HL-60 (cell line): ENCODE results near the gene TOP1.

Experiments
- CTCF ChIP-seq: IDR thresholded peaks from one replicate; pipeline ENCODE4 v1.5.1; 2011; ENCODE audit warnings: low read length, control low read depth, inconsistent platforms; ENCODE audit not compliant: insufficient read depth
- GABPA ChIP-seq: IDR thresholded peaks from 2 replicates; pipeline ENCODE4 v1.6.1; 2012; ENCODE audit warnings: low read depth
- POLR2AphosphoS5 ChIP-seq: IDR thresholded peaks from 2 replicates; pipeline ENCODE4 v1.6.1; 2012; ENCODE audit warnings: low read depth
- REST ChIP-seq: IDR thresholded peaks from 2 replicates; pipeline ENCODE4 v1.6.1; 2012; ENCODE audit warnings: low read depth; ENCODE audit not compliant: insufficient replicate concordance
- SPI1 ChIP-seq: IDR thresholded peaks from 2 replicates; pipeline ENCODE4 v1.6.1; 2012; ENCODE audit warnings: low read depth, mild to moderate bottlenecking, borderline replicate concordance

- TF ChIP-seq CTCF: no peak
- no peak for TF ChIP-seq POLR2AphosphoS5
- TF ChIP-seq GABPA: no peak
- TF ChIP-seq REST: no peak
- TF ChIP-seq SPI1: peak; percentile 33; the same call in 1 of the 2 replicates
Observed at GRCh38 chr20:41089555-41089954, 60.9 kb downstream of the TOP1 start.
